Measurements from ENCODE around the gene TCEAL9. TPM values are rescaled to one million over a fixed set of nuclear protein-coding genes. Genes with fewer than 3 reads are reported as not detected.

TCEAL9 gene
- total RNA-seq, 1 experiment from 2014 or later, result 18.8 TPM

Small RNA genes lying within 50 kb of the gene (small RNA-seq; reads per million reads assigned to genes)
- not detected for gene Z92846.1

Other genes starting within 250 kb of the TCEAL9 start
- gene BEX4, start 141.4 kb upstream of the TCEAL9 start, total RNA-seq (2014; rRNA removed; shearing (Covaris generic); ENCODE audit: low replicate concordance), result not detected in 2 replicates
- gene TCEAL8, start 101.4 kb upstream of the TCEAL9 start, total RNA-seq (2014; rRNA removed; shearing (Covaris generic); ENCODE audit: low replicate concordance), result 43.8 and 44.3 TPM in 2 replicates
- not detected in 2 replicates for gene TCEAL5, start 79.8 kb upstream of the TCEAL9 start, total RNA-seq (2014; rRNA removed; shearing (Covaris generic); ENCODE audit: low replicate concordance)
- gene BEX2, start 45.5 kb upstream of the TCEAL9 start, total RNA-seq (2014; rRNA removed; shearing (Covaris generic); ENCODE audit: low replicate concordance), result 21.4 and 31.5 TPM in 2 replicates
- gene TCEAL7, start 26.3 kb upstream of the TCEAL9 start, total RNA-seq (2014; rRNA removed; shearing (Covaris generic); ENCODE audit: low replicate concordance), result not detected in 2 replicates
- gene BEX3, start 20.0 kb downstream of the TCEAL9 start, total RNA-seq (2014; rRNA removed; shearing (Covaris generic); ENCODE audit: low replicate concordance), result not detected in 2 replicates
- 0.11 and 0.15 TPM in 2 replicates for gene RAB40A, start 163.0 kb downstream of the TCEAL9 start, total RNA-seq (2014; rRNA removed; shearing (Covaris generic); ENCODE audit: low replicate concordance)
- 19.8 and 35.4 TPM in 2 replicates for gene TCEAL4, start 229.0 kb downstream of the TCEAL9 start, total RNA-seq (2014; rRNA removed; shearing (Covaris generic); ENCODE audit: low replicate concordance)